HEK293 (cell line): Measurements from ENCODE around the gene HSPA4L.

Experiments used
- EGR2 ChIP-seq: fragments of 450-650 bp; formaldehyde crosslinking; IDR thresholded peaks from 2 replicates; pipeline ENCODE4 v1.5.1; 2016; ENCODE audit warnings: low read depth, missing biosample characterization, missing genetic modification characterization
- FEZF1 ChIP-seq: fragments of 450-650 bp; formaldehyde crosslinking; IDR thresholded peaks from 2 replicates; pipeline ENCODE4 v1.5.1; 2016; ENCODE audit warnings: missing biosample characterization, missing genetic modification characterization
- GLI4 ChIP-seq: fragments of 450-650 bp; formaldehyde crosslinking; IDR thresholded peaks from 2 replicates; pipeline ENCODE4 v1.5.1; 2016; ENCODE audit warnings: missing biosample characterization, missing genetic modification characterization
- GLIS1 ChIP-seq: fragments of 450-650 bp; formaldehyde crosslinking; IDR thresholded peaks from 2 replicates; pipeline ENCODE4 v1.5.1; 2016; ENCODE audit warnings: missing biosample characterization, missing genetic modification characterization
- PBX3 ChIP-seq: sonication (generic); formaldehyde crosslinking; IDR thresholded peaks from 2 replicates; pipeline ENCODE4 v1.8.1; 2022; ENCODE audit warnings: mild to moderate bottlenecking, moderate library complexity, missing genetic modification reagents
- REST ChIP-seq: fragments of 450-650 bp; formaldehyde crosslinking; IDR thresholded peaks from 2 replicates; pipeline ENCODE4 v1.5.1; 2016; ENCODE audit warnings: missing biosample characterization, missing genetic modification characterization
- SP7 ChIP-seq: fragments of 450-650 bp; formaldehyde crosslinking; IDR thresholded peaks from 2 replicates; pipeline ENCODE4 v1.5.1; 2016; ENCODE audit warnings: missing biosample characterization, missing genetic modification characterization
- ZBTB17 ChIP-seq: fragments of 450-650 bp; formaldehyde crosslinking; IDR thresholded peaks from 2 replicates; pipeline ENCODE4 v1.5.1; 2016; ENCODE audit warnings: missing biosample characterization, missing genetic modification characterization
- ZBTB21 ChIP-seq: fragments of 450-650 bp; formaldehyde crosslinking; IDR thresholded peaks from 2 replicates; pipeline ENCODE4 v1.5.1; 2017; ENCODE audit warnings: missing biosample characterization, missing genetic modification characterization
- ZFHX2 ChIP-seq: fragments of 450-650 bp; formaldehyde crosslinking; conservative IDR thresholded peaks from 2 replicates; pipeline ENCODE4 v1.5.1; 2016; ENCODE audit warnings: missing biosample characterization, missing genetic modification characterization
- ZNF10 ChIP-seq: fragments of 450-650 bp; formaldehyde crosslinking; IDR thresholded peaks from 2 replicates; pipeline ENCODE4 v1.5.1; 2017; ENCODE audit warnings: missing biosample characterization, missing genetic modification characterization
- ZNF114 ChIP-seq: fragments of 450-650 bp; formaldehyde crosslinking; IDR thresholded peaks from 2 replicates; pipeline ENCODE4 v1.5.0; 2017; ENCODE audit warnings: missing biosample characterization, missing genetic modification characterization
- ZNF155 ChIP-seq: fragments of 450-650 bp; formaldehyde crosslinking; IDR thresholded peaks from 2 replicates; pipeline ENCODE4 v1.5.1; 2016; ENCODE audit warnings: missing biosample characterization, missing genetic modification characterization
- ZNF174 ChIP-seq: fragments of 450-650 bp; formaldehyde crosslinking; IDR thresholded peaks from 2 replicates; pipeline ENCODE4 v1.5.0; 2017; ENCODE audit warnings: missing biosample characterization, mild to moderate bottlenecking, missing genetic modification characterization
- ZNF214 ChIP-seq: fragments of 450-650 bp; formaldehyde crosslinking; IDR thresholded peaks from 2 replicates; pipeline ENCODE4 v1.5.1; 2017; ENCODE audit warnings: missing biosample characterization, mild to moderate bottlenecking, missing genetic modification characterization, borderline replicate concordance
- ZNF398 ChIP-seq: fragments of 450-650 bp; formaldehyde crosslinking; IDR thresholded peaks from 2 replicates; pipeline ENCODE4 v1.5.1; 2017; ENCODE audit warnings: missing biosample characterization, missing genetic modification characterization
- ZNF501 ChIP-seq: fragments of 450-650 bp; formaldehyde crosslinking; IDR thresholded peaks from 2 replicates; pipeline ENCODE4 v1.5.1; 2016; ENCODE audit warnings: missing biosample characterization, missing genetic modification characterization
- ZNF561 ChIP-seq: fragments of 450-650 bp; IDR thresholded peaks from 2 replicates; pipeline ENCODE4 v1.5.1; 2018; ENCODE audit warnings: missing biosample characterization, missing genetic modification characterization, borderline replicate concordance
- ZNF629 ChIP-seq: fragments of 450-650 bp; formaldehyde crosslinking; IDR thresholded peaks from 2 replicates; pipeline ENCODE4 v1.5.1; 2017; ENCODE audit warnings: missing biosample characterization, missing genetic modification characterization
- ZXDB ChIP-seq: fragments of 450-650 bp; formaldehyde crosslinking; IDR thresholded peaks from 2 replicates; pipeline ENCODE4 v1.5.1; 2016; ENCODE audit warnings: missing biosample characterization, missing genetic modification characterization
- TF ChIP-seq, protein P1 (sequence below): fragments of 450-650 bp; formaldehyde crosslinking; conservative IDR thresholded peaks from 2 replicates; pipeline ENCODE4 v1.5.1; 2016; ENCODE audit warnings: low read depth, missing biosample characterization, missing genetic modification characterization
- TF ChIP-seq, protein P2 (sequence below): fragments of 450-650 bp; formaldehyde crosslinking; IDR thresholded peaks from 2 replicates; pipeline ENCODE4 v1.5.1; 2016; ENCODE audit warnings: missing biosample characterization, missing genetic modification characterization, low read depth
- TF ChIP-seq, protein P3 (sequence below): fragments of 450-650 bp; formaldehyde crosslinking; IDR thresholded peaks from 2 replicates; pipeline ENCODE4 v1.5.1; 2017; ENCODE audit warnings: missing biosample characterization, missing genetic modification characterization
- TF ChIP-seq, protein P4 (sequence below): fragments of 450-650 bp; formaldehyde crosslinking; IDR thresholded peaks from 2 replicates; pipeline ENCODE4 v1.5.1; 2016; ENCODE audit warnings: missing biosample characterization, missing genetic modification characterization

The HSPA4L gene

DNA sequence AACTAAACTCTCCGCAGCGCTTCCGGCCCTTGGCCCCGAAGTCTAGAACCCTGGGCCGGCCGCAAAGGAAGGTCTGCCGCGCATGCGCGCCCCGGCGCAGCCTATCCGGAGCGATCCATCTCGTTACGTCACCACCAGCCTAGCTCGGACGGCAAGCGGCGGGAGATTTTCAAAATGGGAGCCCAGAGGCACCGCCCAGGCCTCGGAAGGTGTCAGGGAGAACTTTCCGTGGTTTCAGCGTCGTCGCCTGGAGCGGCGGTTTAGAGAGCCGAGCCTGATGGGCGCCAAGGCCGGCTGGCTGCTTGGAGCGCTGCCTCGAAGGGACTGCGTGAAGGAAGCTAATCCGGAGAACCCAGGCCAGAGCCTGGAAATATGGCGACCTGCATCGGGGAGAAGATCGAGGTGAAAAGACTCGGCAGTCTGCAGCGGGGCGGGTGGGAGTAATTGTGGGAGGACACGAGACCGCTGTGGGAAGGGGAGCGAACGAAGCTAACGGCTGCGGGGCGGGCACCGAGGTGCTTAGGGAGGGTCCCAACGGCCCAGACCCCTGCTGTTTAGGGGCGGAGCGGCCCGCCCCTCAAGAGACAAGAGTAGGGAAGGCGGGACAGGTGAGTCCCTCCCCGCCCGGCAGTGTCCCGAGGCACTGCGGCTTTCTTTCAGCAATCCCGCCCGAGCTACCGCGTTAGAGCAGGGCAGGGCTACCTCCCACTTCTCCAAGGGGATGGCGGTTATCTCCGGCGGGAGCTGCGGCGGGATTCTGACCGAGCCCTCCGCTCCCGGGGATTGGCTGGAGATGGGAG, 98.8 kb downstream of the HSPA4L start, which contains the start of gene PLK4 (continued):
- TF ChIP-seq ZBTB17 (tag by site-specific recombination) (peak; percentile 97), GLI4 (tag by site-specific recombination) (0 out of 2 replicates have a peak, but pooled peaks have one; percentile 30), ZNF629 (tag by site-specific recombination) (peak; percentile 92), ZNF501 (peak; percentile 96), ZNF114 (tag by site-specific recombination) (no peak), ZNF155 (tag by site-specific recombination) (no peak), SP7 (peak; percentile 87; the same call in 1 of the 2 replicates), GLIS1 (tag by site-specific recombination) (peak; percentile 36), FEZF1 (no peak), PBX3 (0 out of 2 replicates have a peak, but pooled peaks have one; percentile 46), ZNF214 (tag by site-specific recombination) (no peak), REST (peak; percentile 15), ZNF561 (tag by site-specific recombination) (no peak), ZNF10 (tag by site-specific recombination) (no peak), ZBTB21 (tag by site-specific recombination) (peak; percentile 70), ZXDB (peak; percentile 93), ZNF398 (tag by site-specific recombination) (peak; percentile 46), ZNF174 (no peak), EGR2 (tag by site-specific recombination) (peak; percentile 84), ZFHX2 (tag by site-specific recombination) (peak; percentile 81)
- TF ChIP-seq, protein P1, sequence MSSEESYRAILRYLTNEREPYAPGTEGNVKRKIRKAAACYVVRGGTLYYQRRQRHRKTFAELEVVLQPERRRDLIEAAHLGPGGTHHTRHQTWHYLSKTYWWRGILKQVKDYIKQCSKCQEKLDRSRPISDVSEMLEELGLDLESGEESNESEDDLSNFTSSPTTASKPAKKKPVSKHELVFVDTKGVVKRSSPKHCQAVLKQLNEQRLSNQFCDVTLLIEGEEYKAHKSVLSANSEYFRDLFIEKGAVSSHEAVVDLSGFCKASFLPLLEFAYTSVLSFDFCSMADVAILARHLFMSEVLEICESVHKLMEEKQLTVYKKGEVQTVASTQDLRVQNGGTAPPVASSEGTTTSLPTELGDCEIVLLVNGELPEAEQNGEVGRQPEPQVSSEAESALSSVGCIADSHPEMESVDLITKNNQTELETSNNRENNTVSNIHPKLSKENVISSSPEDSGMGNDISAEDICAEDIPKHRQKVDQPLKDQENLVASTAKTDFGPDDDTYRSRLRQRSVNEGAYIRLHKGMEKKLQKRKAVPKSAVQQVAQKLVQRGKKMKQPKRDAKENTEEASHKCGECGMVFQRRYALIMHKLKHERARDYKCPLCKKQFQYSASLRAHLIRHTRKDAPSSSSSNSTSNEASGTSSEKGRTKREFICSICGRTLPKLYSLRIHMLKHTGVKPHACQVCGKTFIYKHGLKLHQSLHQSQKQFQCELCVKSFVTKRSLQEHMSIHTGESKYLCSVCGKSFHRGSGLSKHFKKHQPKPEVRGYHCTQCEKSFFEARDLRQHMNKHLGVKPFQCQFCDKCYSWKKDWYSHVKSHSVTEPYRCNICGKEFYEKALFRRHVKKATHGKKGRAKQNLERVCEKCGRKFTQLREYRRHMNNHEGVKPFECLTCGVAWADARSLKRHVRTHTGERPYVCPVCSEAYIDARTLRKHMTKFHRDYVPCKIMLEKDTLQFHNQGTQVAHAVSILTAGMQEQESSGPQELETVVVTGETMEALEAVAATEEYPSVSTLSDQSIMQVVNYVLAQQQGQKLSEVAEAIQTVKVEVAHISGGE (tag by site-specific recombination), result peak; percentile 59
- TF ChIP-seq, protein P2, sequence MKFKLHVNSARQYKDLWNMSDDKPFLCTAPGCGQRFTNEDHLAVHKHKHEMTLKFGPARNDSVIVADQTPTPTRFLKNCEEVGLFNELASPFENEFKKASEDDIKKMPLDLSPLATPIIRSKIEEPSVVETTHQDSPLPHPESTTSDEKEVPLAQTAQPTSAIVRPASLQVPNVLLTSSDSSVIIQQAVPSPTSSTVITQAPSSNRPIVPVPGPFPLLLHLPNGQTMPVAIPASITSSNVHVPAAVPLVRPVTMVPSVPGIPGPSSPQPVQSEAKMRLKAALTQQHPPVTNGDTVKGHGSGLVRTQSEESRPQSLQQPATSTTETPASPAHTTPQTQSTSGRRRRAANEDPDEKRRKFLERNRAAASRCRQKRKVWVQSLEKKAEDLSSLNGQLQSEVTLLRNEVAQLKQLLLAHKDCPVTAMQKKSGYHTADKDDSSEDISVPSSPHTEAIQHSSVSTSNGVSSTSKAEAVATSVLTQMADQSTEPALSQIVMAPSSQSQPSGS (tag by site-specific recombination), result peak; percentile 94
- TF ChIP-seq, protein P3, sequence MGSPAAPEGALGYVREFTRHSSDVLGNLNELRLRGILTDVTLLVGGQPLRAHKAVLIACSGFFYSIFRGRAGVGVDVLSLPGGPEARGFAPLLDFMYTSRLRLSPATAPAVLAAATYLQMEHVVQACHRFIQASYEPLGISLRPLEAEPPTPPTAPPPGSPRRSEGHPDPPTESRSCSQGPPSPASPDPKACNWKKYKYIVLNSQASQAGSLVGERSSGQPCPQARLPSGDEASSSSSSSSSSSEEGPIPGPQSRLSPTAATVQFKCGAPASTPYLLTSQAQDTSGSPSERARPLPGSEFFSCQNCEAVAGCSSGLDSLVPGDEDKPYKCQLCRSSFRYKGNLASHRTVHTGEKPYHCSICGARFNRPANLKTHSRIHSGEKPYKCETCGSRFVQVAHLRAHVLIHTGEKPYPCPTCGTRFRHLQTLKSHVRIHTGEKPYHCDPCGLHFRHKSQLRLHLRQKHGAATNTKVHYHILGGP (tag by site-specific recombination), result no peak
- TF ChIP-seq, protein P4, sequence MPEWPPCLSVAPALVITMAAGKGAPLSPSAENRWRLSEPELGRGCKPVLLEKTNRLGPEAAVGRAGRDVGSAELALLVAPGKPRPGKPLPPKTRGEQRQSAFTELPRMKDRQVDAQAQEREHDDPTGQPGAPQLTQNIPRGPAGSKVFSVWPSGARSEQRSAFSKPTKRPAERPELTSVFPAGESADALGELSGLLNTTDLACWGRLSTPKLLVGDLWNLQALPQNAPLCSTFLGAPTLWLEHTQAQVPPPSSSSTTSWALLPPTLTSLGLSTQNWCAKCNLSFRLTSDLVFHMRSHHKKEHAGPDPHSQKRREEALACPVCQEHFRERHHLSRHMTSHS, result no peak
